ENCODE results near the gene FER.
"Not testable (repeated sequence)": the region's sequence is repeated elsewhere in the genome, so short reads cannot be mapped to it uniquely, and the experiment has no call there.

Gene FER

GRCh38 chr5:108974594-108974993, 226.9 kb downstream of the FER start:
- H3K4me3 ChIP-seq (ENCODE audit: low read depth, low read length) = no peak overlapping the region
- DNase-seq (ENCODE audit: low read depth) = no peak
- no peak for TF ChIP-seq CTCF (IDR thresholded peaks at IDR 0.05; ENCODE audit: low read depth, low read length, missing control alignments)

GRCh38 chr5:108975697-108976096, 228.0 kb downstream of the FER start:
- no peak for TF ChIP-seq CTCF (IDR thresholded peaks at IDR 0.05; ENCODE audit: low read depth, low read length, missing control alignments)
- no peak overlapping the region for H3K4me3 ChIP-seq (ENCODE audit: low read depth, low read length)
- DNase-seq (ENCODE audit: low read depth) = no peak

- TF ChIP-seq CTCF (IDR thresholded peaks at IDR 0.05; ENCODE audit: low read depth, low read length, missing control alignments) = no peak
- no peak overlapping the region for H3K4me3 ChIP-seq (ENCODE audit: low read depth, low read length)
- DNase-seq (ENCODE audit: low read depth) = no peak
Observed at GRCh38 chr5:108983461-108984092, 235.9 kb downstream of the FER start.

GRCh38 chr5:108989761-108990392, 242.2 kb downstream of the FER start:
- no peak for TF ChIP-seq CTCF (IDR thresholded peaks at IDR 0.05; ENCODE audit: low read depth, low read length, missing control alignments)
- H3K4me3 ChIP-seq (ENCODE audit: low read depth, low read length) = no peak overlapping the region

GRCh38 chr5:108992396-108993085, 244.8 kb downstream of the FER start:
- DNase-seq (ENCODE audit: low read depth); H3K4me3 ChIP-seq (ENCODE audit: low read depth, low read length): not testable (repeated sequence)

More at GRCh38 chr5:108989761-108990392, 242.2 kb downstream of the FER start:
- no peak for DNase-seq (ENCODE audit: low read depth)

- not testable (repeated sequence) for H3K4me3 ChIP-seq (ENCODE audit: low read depth, low read length); DNase-seq (ENCODE audit: low read depth)
Observed at GRCh38 chr5:108993440-108993839, 245.7 kb downstream of the FER start.

GRCh38 chr5:108997720-108998119, 250.0 kb downstream of the FER start:
- no peak for DNase-seq (ENCODE audit: low read depth)
- H3K4me3 ChIP-seq (ENCODE audit: low read depth, low read length) = no peak overlapping the region
- no peak for TF ChIP-seq CTCF (IDR thresholded peaks at IDR 0.05; ENCODE audit: low read depth, low read length, missing control alignments)

- no peak overlapping the region for H3K4me3 ChIP-seq (ENCODE audit: low read depth, low read length)
- TF ChIP-seq CTCF (IDR thresholded peaks at IDR 0.05; ENCODE audit: low read depth, low read length, missing control alignments) = no peak
- DNase-seq (ENCODE audit: low read depth) = no peak
Observed at GRCh38 chr5:108998216-108998615, 250.5 kb downstream of the FER start.
